GM21528 (cell line): ENCODE results near the gene CADPS.

ENCODE experiments used
- ATAC-seq: cut with Tn5 transposase; IDR thresholded peaks from one replicate; pipeline ENCODE4 v1.9.1; 2021; ENCODE audit warnings: mild to moderate bottlenecking, moderate library complexity; ENCODE audit not compliant: unreplicated experiment, low FRiP score

The CADPS gene

DNA sequence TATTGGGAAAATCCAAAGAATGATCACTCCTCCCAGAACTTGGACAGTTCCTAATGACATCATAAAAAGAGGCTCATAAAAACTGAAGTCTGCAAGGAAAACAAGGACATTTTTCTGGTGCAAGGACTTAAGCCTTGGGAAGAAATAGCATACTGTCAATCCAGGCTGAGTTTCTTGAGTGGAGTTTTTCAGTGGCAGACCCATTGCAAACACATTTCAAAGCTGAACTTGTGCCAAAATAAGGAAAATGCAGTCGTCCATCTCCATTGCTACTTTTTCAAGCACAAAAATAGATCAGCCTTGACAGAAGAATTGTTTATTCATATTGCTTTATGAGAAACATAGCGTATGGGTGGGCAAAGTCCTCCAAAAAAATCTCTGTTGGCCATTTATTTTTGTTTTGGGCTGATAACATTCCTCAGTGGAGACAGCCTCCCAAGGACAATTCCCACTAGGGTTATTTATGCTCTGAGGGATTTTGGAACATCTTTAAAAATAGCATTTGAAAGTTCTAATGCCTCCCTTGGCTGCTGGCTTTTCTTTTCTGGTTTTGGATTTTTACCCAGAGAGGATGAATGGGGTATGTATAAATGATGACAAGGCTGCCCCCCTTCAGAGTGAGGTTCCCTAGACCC lies 220.0 kb downstream of the CADPS start:
- no peak for ATAC-seq

GRCh38 chr3:62653796-62654195 lies 221.4 kb downstream of the CADPS start:
- ATAC-seq = no peak

GRCh38 chr3:62647711-62648110 lies 227.5 kb downstream of the CADPS start:
- no peak for ATAC-seq

GRCh38 chr3:62644493-62644892 lies 230.7 kb downstream of the CADPS start:
- no peak for ATAC-seq

DNA sequence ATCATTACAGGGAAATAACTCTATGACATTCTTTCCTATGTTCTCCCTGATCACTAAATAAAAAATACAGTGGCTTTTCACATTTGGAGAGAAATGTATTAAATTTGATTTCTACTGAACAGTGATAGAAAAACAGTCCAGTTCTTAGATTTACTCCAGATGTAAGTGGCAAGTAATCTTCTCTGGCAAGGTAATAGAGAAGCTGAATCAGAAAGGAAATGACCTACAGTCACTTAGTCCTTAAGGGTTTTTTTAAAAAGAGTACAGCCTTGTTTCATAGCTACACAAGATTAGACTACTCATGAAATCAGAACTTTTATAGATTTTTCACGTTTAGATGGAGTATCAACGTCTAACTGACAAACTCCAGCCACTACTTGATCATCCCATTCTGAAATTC lies 236.9 kb downstream of the CADPS start:
- ATAC-seq = no peak

DNA sequence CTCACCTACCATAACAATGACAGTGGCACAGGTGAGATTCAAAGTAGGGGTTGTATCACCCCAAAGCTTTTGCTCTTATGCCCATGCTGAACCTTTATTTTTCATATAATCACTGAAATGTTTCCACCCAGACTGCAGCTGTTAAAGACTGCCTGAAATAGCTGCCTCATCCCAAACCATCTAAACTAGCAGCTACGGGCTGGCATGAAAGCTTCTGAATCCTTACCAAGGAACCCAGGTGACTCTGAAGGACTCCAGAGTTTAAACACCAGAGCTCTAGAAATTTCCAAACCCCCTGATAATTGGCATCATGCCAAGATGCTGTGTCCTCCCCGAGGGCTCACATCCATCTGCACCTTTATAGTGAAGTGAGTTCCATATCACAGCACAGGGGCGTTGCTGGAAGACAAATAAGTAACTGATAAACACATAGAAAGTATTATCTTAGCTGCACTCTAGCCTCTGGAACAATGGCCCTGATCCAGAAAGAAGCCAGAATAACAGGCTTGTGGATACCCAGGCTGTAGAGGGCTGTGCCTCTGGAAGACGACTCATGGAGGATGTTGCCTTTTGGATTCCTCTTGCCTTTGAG lies 238.9 kb downstream of the CADPS start:
- ATAC-seq = no peak

DNA sequence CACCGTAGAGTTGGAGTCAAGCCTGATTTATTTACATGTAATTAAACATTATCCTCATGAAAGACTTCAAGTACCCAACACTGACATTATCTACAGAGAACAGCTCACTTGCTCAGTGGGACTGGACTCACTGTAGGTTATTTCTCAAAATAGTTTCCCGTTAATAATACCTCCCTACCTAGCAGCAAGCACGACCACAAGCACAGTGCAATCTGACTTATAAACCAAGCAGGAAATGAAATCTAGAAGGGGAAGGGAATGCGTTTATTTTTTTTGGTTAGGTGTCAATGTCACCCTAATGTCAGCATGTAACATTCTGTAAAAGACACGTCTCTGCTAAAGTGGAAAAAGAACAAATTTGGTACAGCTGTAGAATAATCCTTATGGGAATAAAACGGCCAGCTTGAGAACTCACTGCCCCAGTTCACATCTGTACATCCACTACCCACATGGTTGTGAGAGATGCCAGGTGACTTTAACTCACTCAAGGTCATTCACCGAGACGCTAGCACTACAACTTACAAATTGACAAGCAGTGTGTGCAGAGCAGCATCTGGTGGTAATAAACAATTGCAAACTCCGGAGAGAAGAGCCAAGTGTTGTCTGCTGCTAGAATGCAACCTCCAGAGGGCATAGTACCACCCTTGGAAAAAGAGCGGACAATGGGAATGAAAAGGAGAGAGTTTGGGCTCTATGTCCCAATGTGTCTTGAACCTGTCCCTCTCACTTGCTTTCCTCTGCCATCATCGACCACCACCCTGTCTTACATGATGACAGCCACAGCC lies 242.5 kb downstream of the CADPS start:
- ATAC-seq = no peak

- no peak for ATAC-seq
These were observed 243.7 kb downstream of the CADPS start for GRCh38 chr3:62631488-62631887.

DNA sequence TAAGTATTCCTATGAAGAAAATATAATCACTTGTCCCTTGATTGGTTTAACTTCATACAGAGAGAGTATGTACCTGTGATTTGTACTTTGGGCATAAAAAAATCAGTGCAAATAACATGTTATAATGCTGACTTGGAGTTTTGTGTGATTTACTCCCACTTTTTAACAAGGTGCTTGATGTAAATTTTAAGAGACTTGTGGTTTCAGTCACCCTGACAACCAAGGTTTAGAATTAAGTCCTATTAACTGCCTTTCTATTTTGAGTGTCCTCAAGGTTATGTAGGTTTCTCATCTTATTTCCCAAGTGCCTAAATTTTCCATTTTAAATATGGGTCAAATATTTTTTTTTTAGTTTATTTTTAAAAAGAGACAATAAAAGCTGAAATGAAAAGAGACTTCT lies 244.6 kb downstream of the CADPS start:
- ATAC-seq = no peak

GRCh38 chr3:62625268-62625667 lies 249.9 kb downstream of the CADPS start:
- ATAC-seq = no peak

- no peak for ATAC-seq
These were observed 251.0 kb downstream of the CADPS start for GRCh38 chr3:62624185-62624584.

- ATAC-seq = no peak
These were observed 252.6 kb downstream of the CADPS start for GRCh38 chr3:62622553-62623174.

DNA sequence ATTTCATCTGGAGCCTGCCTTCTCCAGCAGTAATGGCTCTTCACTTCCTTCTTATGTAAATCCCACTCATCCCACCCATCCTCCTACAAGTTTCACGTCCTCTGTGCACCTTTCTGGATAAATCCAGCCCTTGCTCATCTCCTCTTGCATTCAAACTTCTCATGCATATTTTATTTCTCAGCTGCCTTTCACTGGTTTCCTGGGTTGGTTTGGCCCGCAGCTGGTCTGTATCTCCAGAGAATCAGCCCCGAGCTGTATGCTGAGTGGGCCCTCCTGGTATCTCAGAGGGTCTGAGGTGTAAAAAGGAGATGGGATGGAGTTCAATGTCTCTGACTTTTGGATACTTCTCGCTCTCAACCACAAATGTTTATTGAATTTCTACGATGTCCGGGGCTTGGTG lies 253.3 kb downstream of the CADPS start:
- no peak for ATAC-seq

DNA sequence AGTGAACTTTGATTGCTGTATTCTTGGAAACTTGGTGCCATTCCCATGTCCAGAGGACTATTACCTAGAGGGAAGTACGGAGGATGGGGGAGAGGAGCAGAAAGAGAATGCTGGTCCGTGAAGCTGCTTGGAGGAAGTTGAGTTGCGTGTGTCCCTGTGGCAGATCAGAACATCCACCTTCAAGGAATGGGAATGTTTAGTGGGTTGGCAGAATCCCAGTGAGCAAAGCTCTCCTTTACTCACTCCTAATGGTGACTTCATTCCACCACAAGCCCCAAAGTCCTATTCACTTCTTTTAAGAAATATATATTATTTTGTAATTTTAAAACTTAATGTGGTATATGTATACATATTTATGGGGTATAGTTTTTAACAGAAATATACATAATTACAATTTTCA lies 254.0 kb downstream of the CADPS start:
- ATAC-seq = no peak

GRCh38 chr3:62615258-62615849 lies 259.9 kb downstream of the CADPS start:
- no peak for ATAC-seq

DNA sequence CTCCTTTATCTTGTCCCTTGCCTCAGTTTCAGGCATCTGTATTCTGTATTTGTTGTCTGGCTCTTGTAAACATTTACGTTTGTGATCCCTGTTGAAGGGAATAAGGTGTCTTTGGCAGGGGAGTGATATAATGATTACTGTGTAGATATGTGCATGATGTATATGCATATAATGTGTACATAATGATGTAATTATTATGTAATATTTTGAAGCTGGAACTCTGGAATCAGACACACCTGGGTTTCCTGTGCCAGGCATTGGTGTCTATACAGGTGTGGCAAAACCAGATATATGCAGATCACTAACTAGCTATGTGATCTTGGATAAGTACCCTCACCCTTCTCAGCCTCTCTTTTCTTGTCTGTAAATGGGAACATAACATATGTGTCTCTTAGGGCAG lies 260.7 kb downstream of the CADPS start:
- ATAC-seq = no peak

DNA sequence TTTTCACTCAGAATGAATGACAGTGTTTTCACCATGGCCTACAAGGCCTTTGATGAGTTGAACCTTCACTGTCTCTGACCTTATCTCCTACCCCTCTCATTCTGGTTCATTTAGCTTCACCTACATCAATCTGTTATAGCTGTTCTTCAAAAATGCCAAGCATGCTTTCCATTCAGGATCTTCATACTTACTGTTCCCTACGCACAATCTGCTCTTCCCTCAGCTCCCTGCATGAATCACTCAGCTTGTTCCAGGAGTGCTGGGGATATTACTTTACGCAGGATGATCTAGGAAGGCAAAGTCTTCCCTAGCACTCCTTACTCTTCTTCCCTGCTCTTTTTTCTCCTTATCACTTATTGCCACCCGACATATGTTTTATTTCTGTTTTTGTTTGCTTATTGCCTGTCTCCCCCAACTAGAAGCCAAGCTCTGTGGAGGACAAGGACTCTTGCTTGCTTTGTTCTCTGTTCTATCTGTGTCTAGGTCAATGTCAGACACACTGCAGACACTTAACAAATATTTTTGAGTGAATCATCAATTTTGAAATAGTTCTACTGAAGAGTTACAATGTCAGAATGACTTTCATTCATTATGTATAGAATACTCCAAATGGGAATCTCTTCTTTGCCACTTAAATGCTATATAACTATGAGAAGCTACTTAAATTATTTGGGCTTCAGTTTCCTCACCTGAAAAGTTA lies 263.5 kb downstream of the CADPS start:
- ATAC-seq = no peak

GRCh38 chr3:62607287-62608029 lies 267.8 kb downstream of the CADPS start:
- no peak for ATAC-seq

- ATAC-seq = no peak
These were observed 269.7 kb downstream of the CADPS start for GRCh38 chr3:62605413-62606068.
